GM21381 (cell line): Measurements from ENCODE around the gene OR2L2.
"Not testable (repeated sequence)": the region's sequence is repeated elsewhere in the genome, so short reads cannot be mapped to it uniquely, and the experiment has no call there.

Experiments used
- ATAC-seq: cut with Tn5 transposase; IDR thresholded peaks from one replicate; pipeline ENCODE4 v1.9.1; 2021; ENCODE audit warnings: mild to moderate bottlenecking, moderate library complexity; ENCODE audit not compliant: unreplicated experiment

The OR2L2 gene

GRCh38 chr1:248029770-248030169 is at the start of gene OR2L2:
Gene OR2L2 (plus strand): TSS chr1:248030070. CDS start chr1:248038268, 8,198 bp downstream.
- ATAC-seq = no peak

- no peak for ATAC-seq
These were observed 36.9 kb upstream of the OR2L2 start for GRCh38 chr1:247992986-247993385.

GRCh38 chr1:247998811-247999210 is 31.1 kb upstream of the OR2L2 start:
- no peak for ATAC-seq

- ATAC-seq = no peak
These were observed 29.7 kb upstream of the OR2L2 start for GRCh38 chr1:248000169-248000568.

GRCh38 chr1:248007778-248008177 is 22.1 kb upstream of the OR2L2 start:
- ATAC-seq = no peak

GRCh38 chr1:248009681-248010080 is 20.2 kb upstream of the OR2L2 start:
- ATAC-seq = no peak

- no peak for ATAC-seq
These were observed 16.6 kb upstream of the OR2L2 start, which contains the start of gene OR2L5 for GRCh38 chr1:248013229-248013710. Gene OR2L5 (plus strand): TSS chr1:248013660. CDS start chr1:248021948, 8,288 bp downstream.

- ATAC-seq = no peak
These were observed 14.1 kb upstream of the OR2L2 start for GRCh38 chr1:248015803-248016202.

- ATAC-seq = no peak
These were observed 15.3 kb downstream of the OR2L2 start for GRCh38 chr1:248045209-248045608.

GRCh38 chr1:248046536-248046935 is 16.7 kb downstream of the OR2L2 start, which contains the start of gene OR2L3:
Gene OR2L3 (plus strand): TSS chr1:248046836. CDS start chr1:248060682, 13,846 bp downstream.
- ATAC-seq = no peak

GRCh38 chr1:248047008-248047407 is 17.1 kb downstream of the OR2L2 start:
- ATAC-seq = no peak

GRCh38 chr1:248054671-248055070 is 24.8 kb downstream of the OR2L2 start:
- no peak for ATAC-seq

- no peak for ATAC-seq
These were observed 25.4 kb downstream of the OR2L2 start for GRCh38 chr1:248055261-248055660.

GRCh38 chr1:248065071-248065470 is 35.2 kb downstream of the OR2L2 start:
- no peak for ATAC-seq

- ATAC-seq = no peak
These were observed 35.7 kb downstream of the OR2L2 start for GRCh38 chr1:248065604-248066003.

GRCh38 chr1:248083864-248084263 is 54.0 kb downstream of the OR2L2 start:
- not testable (repeated sequence) for ATAC-seq
